Mucosa of descending colon (tissue), 3 donors: ENCODE data around the gene BATF2. TPM values are rescaled to one million over a fixed set of nuclear protein-coding genes. Genes with fewer than 3 reads are reported as not detected.

Experiments used
- ATAC-seq: fragments of 200-7000 bp; cut with Tn5 transposase; one replicate; pipeline ENCODE4 v1.9.1; 2020; ENCODE audit warnings: mild to moderate bottlenecking, moderate library complexity
- DNase-seq, 3 donors: peaks; one replicate each; pipeline ENCODE4 v3.0.0-alpha.2; 2020
- H3K36me3 ChIP-seq: fragments of 200-600 bp; one replicate; pipeline ENCODE4 v1.8.0; 2021; ENCODE audit warnings: low read depth, mild to moderate bottlenecking
- H3K4me1 ChIP-seq: fragments of 200-600 bp; one replicate; pipeline ENCODE4 v1.8.0; 2021; ENCODE audit warnings: low read depth, mild to moderate bottlenecking
- H3K4me3 ChIP-seq: fragments of 200-600 bp; one replicate; pipeline ENCODE4 v1.8.0; 2021; ENCODE audit warnings: mild to moderate bottlenecking
- H3K9me3 ChIP-seq: fragments of 200-600 bp; one replicate; pipeline ENCODE4 v1.8.0; 2021; ENCODE audit warnings: mild to moderate bottlenecking
- CTCF ChIP-seq: fragments of 200-600 bp; IDR thresholded peaks from one replicate; pipeline ENCODE4 v1.8.0; 2022; ENCODE audit warnings: antibody characterized with exemption, mild to moderate bottlenecking
- intact Hi-C, 2 donors: fragments of 100-400 bp; cut with DNase I in 1 of 2; cut with micrococcal nuclease in 1 of 2; formaldehyde crosslinking; loops; one replicate each; pipeline versions ENCODE4 v1.11.0 to v1.11.1; 2022; cut with DNase I, micrococcal nuclease
- total RNA-seq, 3 donors: library from RNA; stranded (reverse); fragmentation: NEBNext Ultra II Directional in 2 of 3; extraction: Animal tissue kit (Norgen Biotek cat#: 25700) in 2 of 3; gene quantifications; one replicate each; pipeline versions ENCODE4 v1.2.1 to v1.2.4, GENCODE V29; 2021 to 2023
- donor health status: DM: no; HTN: no; CAD: no; lungs with moderate emphysema.
- donor health status: DM: no; HTN: no; CAD: no.
- donor health status: DM: no; HTN: yes; CAD: no.

The BATF2 gene
- total RNA-seq, 3 donors from 2014 or later: 12.7 to 25.3 (median 18.0) TPM

- ATAC-seq (peak; percentile 96), DNase-seq (peak; percentile 91 to 95 (median 93))
- intact Hi-C loops: no loop called here
- Histone ChIP-seq H3K9me3 (no peaks in the 10 kb centered on the region), H3K36me3 (no peaks in the 10 kb centered on the region), H3K4me3 (peak within 1 kb of the TSS; percentile 74), H3K4me1 (peaks cover 26% of the 10 kb centered on the region)
- TF ChIP-seq CTCF: no peak
These were observed 44.3 kb upstream of the BATF2 start, which contains the start of gene SAC3D1 for GRCh38 chr11:65040847-65041622. Gene SAC3D1, plus strand, starts transcription at chr11:65041210. Its CDS starts 83 bp downstream, at chr11:65041293.

- intact Hi-C loops: no loop called here
- Histone ChIP-seq H3K9me3 (no peaks in the 10 kb centered on the region), H3K4me1 (peaks cover 26% of the 10 kb centered on the region), H3K36me3 (no peaks in the 10 kb centered on the region), H3K4me3 (peak overlapping the region; percentile 74)
- TF ChIP-seq CTCF: no peak
- DNase-seq (no peak), ATAC-seq (no peak)
These were observed 43.7 kb upstream of the BATF2 start for GRCh38 chr11:65040520-65040846.

- H3K4me1 ChIP-seq: peaks cover 10% of the 10 kb centered on the region
- H3K36me3 ChIP-seq: no peaks in the 10 kb centered on the region
- ATAC-seq (no peak), DNase-seq (peak in 2 of 3 donors; percentile 54 to 56)
- no peaks in the 10 kb centered on the region for H3K9me3 ChIP-seq
- no peak for TF ChIP-seq CTCF
- H3K4me3 ChIP-seq: no peak overlapping the region
- intact Hi-C loops: no loop called here
These were observed 40.2 kb upstream of the BATF2 start for GRCh38 chr11:65036931-65037330.

- H3K36me3 ChIP-seq: no peaks in the 10 kb centered on the region
- H3K4me1 ChIP-seq: peaks cover 4% of the 10 kb centered on the region
- intact Hi-C loops: no loop called here
- TF ChIP-seq CTCF: no peak
- no peak overlapping the region for H3K4me3 ChIP-seq
- DNase-seq (no peak), ATAC-seq (no peak)
- H3K9me3 ChIP-seq: no peaks in the 10 kb centered on the region
These were observed 38.8 kb upstream of the BATF2 start for GRCh38 chr11:65035579-65035978.

- Histone ChIP-seq H3K4me3 (no peak overlapping the region), H3K4me1 (no peaks in the 10 kb centered on the region), H3K9me3 (no peaks in the 10 kb centered on the region), H3K36me3 (no peaks in the 10 kb centered on the region)
- ATAC-seq (no peak), DNase-seq (no peak)
- intact Hi-C loops: no loop called here
- TF ChIP-seq CTCF: no peak
These were observed 37.7 kb upstream of the BATF2 start for GRCh38 chr11:65034423-65034822.
